HG03175 (cell line): ENCODE results near the gene HSPD1.

Experiments
- ATAC-seq: cut with Tn5 transposase; IDR thresholded peaks from one replicate; pipeline ENCODE4 v1.9.1; 2021; ENCODE audit warnings: mild to moderate bottlenecking, moderate library complexity; ENCODE audit not compliant: unreplicated experiment

The HSPD1 gene

GRCh38 chr2:197442857-197443256 lies 56.8 kb downstream of the HSPD1 start:
- no peak for ATAC-seq

GRCh38 chr2:197437380-197437779 lies 62.3 kb downstream of the HSPD1 start:
- ATAC-seq = no peak
